Nephron progenitor cell (in vitro differentiated cells): ENCODE measurements around the gene LTO1.

ENCODE experiments used
- DNase-seq: peaks from one replicate; pipeline ENCODE4 v3.0.0; 2021
- H3K27ac Mint-ChIP-seq: 2 replicates; pipeline ENCODE4 v1.8.0; 2021; ENCODE audit warnings: mild to moderate bottlenecking, moderate library complexity, mixed read lengths
- H3K27me3 Mint-ChIP-seq: 2 replicates; pipeline ENCODE4 v1.8.0; 2021; ENCODE audit warnings: mild to moderate bottlenecking, low read depth, mixed read lengths; ENCODE audit not compliant: poor library complexity
- H3K36me3 Mint-ChIP-seq: 2 replicates; pipeline ENCODE4 v1.8.0; 2021; ENCODE audit warnings: low read depth, mixed read lengths
- H3K4me1 Mint-ChIP-seq: 2 replicates; pipeline ENCODE4 v1.8.0; 2021; ENCODE audit warnings: mixed read lengths
- H3K4me3 Mint-ChIP-seq: 2 replicates; pipeline ENCODE4 v1.8.0; 2021; ENCODE audit warnings: mild to moderate bottlenecking, moderate library complexity, mixed read lengths
- H3K9me3 Mint-ChIP-seq: 2 replicates; pipeline ENCODE4 v1.8.0; 2021; ENCODE audit warnings: mild to moderate bottlenecking, moderate library complexity, mixed read lengths
- TF ChIP-seq, protein P1 (sequence below): fragments of 200-600 bp; sonication (generic); IDR thresholded peaks from 2 replicates; pipeline ENCODE4 v1.5.0; 2021; ENCODE audit warnings: antibody characterized with exemption

LTO1 gene

DNA sequence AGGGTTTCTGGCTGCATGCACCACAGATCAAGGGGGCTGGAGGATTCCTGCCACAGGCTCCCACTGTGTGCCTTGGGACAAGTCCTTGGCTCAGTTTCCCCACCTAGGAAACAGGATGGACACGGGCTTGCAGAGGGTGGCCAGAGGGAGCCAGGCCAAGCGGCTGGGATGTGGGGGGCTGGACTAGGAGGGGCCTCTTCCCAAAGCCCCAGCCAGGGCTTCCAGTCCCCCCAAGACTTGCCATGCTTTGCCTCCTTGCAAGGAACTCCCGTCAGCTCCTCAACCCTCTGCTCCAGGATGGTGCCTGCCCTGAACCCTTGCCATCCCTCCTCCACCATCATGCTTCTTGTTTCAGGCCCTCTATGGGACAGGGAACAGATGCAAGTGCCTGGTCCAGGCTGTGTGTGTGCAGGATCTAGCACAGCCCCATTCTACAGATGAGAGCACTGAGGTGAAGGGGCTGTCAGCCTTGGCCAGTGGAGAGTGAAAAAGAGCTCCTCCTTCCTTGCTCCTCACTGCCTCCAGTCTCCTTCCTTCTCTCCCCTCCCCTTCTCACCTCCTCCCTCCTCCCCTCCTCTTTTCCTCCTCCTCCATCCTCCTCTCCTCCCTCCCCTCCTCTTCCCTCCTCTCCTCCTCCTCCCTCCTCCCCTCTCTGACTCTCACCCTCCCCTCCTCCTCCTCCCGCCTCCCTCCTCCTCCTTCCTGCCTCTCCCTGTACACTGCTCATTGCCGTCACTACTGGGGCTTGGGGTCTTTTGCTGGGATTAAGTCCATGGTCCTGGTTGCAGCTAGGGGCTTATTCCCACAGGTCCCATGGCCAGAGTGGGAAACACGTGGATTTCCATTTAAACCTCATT lies 42.0 kb upstream of the LTO1 start:
- no peak for DNase-seq
- peaks cover 48% of the 10 kb centered on the region for H3K4me1 Mint-ChIP-seq
- TF ChIP-seq, protein P1, sequence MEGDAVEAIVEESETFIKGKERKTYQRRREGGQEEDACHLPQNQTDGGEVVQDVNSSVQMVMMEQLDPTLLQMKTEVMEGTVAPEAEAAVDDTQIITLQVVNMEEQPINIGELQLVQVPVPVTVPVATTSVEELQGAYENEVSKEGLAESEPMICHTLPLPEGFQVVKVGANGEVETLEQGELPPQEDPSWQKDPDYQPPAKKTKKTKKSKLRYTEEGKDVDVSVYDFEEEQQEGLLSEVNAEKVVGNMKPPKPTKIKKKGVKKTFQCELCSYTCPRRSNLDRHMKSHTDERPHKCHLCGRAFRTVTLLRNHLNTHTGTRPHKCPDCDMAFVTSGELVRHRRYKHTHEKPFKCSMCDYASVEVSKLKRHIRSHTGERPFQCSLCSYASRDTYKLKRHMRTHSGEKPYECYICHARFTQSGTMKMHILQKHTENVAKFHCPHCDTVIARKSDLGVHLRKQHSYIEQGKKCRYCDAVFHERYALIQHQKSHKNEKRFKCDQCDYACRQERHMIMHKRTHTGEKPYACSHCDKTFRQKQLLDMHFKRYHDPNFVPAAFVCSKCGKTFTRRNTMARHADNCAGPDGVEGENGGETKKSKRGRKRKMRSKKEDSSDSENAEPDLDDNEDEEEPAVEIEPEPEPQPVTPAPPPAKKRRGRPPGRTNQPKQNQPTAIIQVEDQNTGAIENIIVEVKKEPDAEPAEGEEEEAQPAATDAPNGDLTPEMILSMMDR, result no peak
- H3K4me3 Mint-ChIP-seq, result no peak overlapping the region
- no peaks in the 10 kb centered on the region for H3K36me3 Mint-ChIP-seq
- no peaks in the 10 kb centered on the region for H3K9me3 Mint-ChIP-seq
- H3K27ac Mint-ChIP-seq, result no peak overlapping the region
- H3K27me3 Mint-ChIP-seq, result peaks cover 31% of the 10 kb centered on the region

DNA sequence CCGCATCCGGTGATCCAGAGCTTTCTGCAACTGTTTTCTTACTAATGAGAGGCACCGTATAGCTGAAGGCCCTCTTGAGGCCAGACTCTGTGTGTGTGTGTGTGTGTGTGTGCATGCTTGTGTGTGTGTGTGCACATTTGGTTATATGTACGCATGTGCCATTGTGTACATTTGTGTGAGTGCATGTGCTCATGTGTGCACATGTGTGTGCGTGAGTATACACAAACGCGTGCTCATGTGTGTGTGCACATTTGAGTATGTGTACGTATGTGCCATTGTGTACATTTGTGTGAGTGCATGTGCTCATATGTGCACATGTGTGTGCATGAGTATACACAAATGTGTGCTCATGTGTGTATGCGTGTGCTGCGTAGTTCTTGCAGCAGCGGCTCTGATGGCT lies 40.9 kb upstream of the LTO1 start:
- H3K27ac Mint-ChIP-seq, result no peak overlapping the region
- peaks cover 30% of the 10 kb centered on the region for H3K27me3 Mint-ChIP-seq
- no peaks in the 10 kb centered on the region for H3K36me3 Mint-ChIP-seq
- TF ChIP-seq, protein P1, result no peak
- no peaks in the 10 kb centered on the region for H3K9me3 Mint-ChIP-seq
- DNase-seq, result no peak
- no peak overlapping the region for H3K4me3 Mint-ChIP-seq
- H3K4me1 Mint-ChIP-seq, result peaks cover 45% of the 10 kb centered on the region

DNA sequence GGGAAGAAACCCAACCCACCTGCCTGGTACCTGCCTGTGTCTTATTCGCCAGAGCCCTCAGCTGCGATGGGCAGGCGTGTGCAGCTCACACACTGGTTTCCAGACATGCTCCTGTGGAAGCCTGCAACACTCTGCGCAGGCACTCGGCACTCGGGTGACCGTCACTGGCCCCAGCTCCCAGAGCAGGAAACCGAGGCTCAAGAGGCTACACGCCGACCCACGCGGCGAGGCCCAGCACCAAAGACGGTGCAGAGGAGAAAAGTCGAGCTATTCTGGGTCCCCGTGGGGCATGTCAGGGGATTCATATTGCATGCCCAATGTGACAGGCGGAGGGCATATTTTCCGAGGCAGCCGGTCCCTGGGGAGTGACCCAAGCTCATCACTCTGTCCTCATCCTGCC lies 40.3 kb upstream of the LTO1 start:
- Mint-ChIP-seq H3K36me3 (no peaks in the 10 kb centered on the region), H3K4me1 (peaks cover 39% of the 10 kb centered on the region), H3K9me3 (no peaks in the 10 kb centered on the region), H3K27ac (no peak overlapping the region), H3K4me3 (no peak overlapping the region), H3K27me3 (peaks cover 26% of the 10 kb centered on the region)
- TF ChIP-seq, protein P1, result no peak
- DNase-seq, result no peak

DNA sequence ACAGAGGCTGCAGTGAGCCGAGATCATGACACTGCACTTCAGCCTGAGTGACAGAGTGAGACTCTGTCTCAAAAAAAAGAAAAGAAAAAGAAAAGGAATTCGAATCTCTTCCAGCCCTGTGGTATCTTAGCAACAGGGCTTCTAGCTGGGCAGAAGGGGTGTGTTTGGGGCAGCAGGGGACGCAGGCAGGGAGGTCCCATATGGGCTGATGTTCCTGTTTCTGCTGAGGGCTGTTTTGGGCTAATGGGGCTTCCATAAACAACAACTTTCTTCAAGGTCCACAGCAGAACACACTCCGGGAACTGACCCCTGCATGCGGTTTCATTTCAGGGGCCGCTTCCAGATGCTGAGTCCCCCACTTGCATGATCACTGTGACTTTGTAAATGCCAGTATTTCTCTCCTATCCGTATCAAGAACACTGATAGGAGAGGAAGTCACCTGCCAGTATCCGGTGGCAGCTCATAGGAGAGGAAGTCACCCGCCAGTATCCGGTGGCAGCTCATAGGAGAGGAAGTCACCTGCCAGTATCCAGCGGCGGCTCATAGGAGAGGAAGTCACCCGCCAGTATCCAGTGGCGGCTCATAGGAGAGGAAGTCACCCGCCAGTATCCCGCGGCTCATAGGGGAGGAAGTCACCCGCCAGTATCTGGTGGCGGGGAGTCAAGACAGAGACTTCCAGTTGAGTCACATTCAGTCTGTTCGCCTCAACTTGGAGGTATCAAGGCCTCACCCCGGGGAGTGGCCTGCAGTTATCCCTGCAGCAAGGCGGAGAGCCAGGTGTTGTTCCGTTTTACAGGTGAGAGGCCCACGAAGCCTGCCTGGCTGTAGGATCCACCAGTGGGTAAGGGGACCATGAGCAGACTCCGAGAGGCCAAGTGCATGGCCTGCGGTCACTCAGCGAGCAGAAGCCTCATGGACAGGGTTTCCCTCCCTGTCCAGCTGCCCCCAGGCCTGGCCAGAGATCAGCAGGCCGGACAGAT lies 37.0 kb upstream of the LTO1 start:
- H3K27ac Mint-ChIP-seq, result no peak overlapping the region
- TF ChIP-seq, protein P1, result no peak
- H3K27me3 Mint-ChIP-seq, result peaks cover 22% of the 10 kb centered on the region
- no peaks in the 10 kb centered on the region for H3K36me3 Mint-ChIP-seq
- peaks cover 35% of the 10 kb centered on the region for H3K4me1 Mint-ChIP-seq
- no peaks in the 10 kb centered on the region for H3K9me3 Mint-ChIP-seq
- DNase-seq, result no peak
- no peak overlapping the region for H3K4me3 Mint-ChIP-seq

DNA sequence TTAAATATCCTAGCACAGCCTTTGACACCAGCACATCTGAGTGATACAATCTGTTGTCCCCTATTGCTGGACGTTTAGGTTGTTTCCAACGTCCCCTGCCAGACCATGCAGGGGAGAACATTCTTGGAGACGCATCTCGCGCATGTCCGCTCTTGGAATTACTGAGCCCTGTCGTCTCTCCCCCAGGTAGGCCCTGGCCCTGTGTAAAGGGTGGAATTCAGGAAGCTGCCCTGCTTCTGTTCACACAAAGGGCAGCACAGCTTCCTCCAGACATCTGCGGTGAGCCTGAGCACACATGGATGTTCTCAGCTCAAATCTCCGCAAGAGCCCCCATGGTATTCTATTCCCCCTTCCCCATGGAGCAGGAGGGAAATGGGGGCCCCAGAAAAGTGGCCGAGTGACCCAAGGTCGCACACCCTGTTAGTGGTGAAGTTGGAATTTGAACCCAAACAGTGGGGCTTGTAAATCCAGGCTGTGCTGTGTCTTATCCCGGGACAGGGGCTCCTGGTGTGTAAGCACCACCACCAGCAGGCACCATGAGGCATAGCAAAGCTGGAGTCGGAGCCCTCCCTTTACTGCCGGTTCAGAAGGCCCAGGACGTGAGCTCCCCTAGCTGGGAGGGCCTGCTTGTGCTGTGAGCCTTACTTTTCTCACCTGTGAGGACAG lies 33.7 kb upstream of the LTO1 start:
- Mint-ChIP-seq H3K4me1 (peaks cover 48% of the 10 kb centered on the region), H3K4me3 (no peak overlapping the region), H3K36me3 (no peaks in the 10 kb centered on the region), H3K27ac (no peak overlapping the region), H3K27me3 (peaks cover 46% of the 10 kb centered on the region), H3K9me3 (no peaks in the 10 kb centered on the region)
- TF ChIP-seq, protein P1, result no peak
- no peak for DNase-seq
